Thyroid gland (tissue), 4 donors: ENCODE results near the gene RPTOR. TPM values are rescaled to one million over a fixed set of nuclear protein-coding genes. Genes with fewer than 3 reads are reported as not detected.

Experiments
- DNase-seq, 2 donors: peaks; one replicate each; pipeline ENCODE4 v3.0.0-alpha.2; 2019
- H3K27ac ChIP-seq, 3 donors: fragments of 200-600 bp; sonication (generic); 1 replicate in 2 of 3; 2 replicates in 1 of 3; pipeline ENCODE4 v1.5.1; 2016 to 2019; ENCODE audit warnings: mild to moderate bottlenecking in 1 of 3, moderate library complexity in 1 of 3
- H3K27me3 ChIP-seq: fragments of 200-600 bp; sonication (generic); one replicate; pipeline ENCODE4 v1.5.1; 2019
- H3K36me3 ChIP-seq, 2 donors: fragments of 200-600 bp; sonication (generic); one replicate each; pipeline ENCODE4 v1.5.1; 2016 to 2019
- H3K4me1 ChIP-seq, 2 donors: fragments of 200-600 bp; sonication (generic); one replicate each; pipeline ENCODE4 v1.5.1; 2017 to 2019
- H3K4me3 ChIP-seq, 3 donors: fragments of 200-600 bp; sonication (generic); replicated peaks in 1 of 3; 1 replicate in 2 of 3; 2 replicates in 1 of 3; pipeline ENCODE4 v1.5.1; 2016; ENCODE audit warnings: mild to moderate bottlenecking in 1 of 3
- H3K9me3 ChIP-seq: fragments of 200-600 bp; sonication (generic); one replicate; pipeline ENCODE4 v1.5.1; 2017
- POLR2A ChIP-seq, 2 donors: fragments of 450-650 bp; IDR thresholded peaks; one replicate each; pipeline ENCODE4 v1.6.1; 2017; ENCODE audit warnings: antibody characterized with exemption in 2 of 2, mild to moderate bottlenecking in 2 of 2, moderate library complexity in 1 of 2
- WGBS, 2 donors: methylation state at CpG; one replicate each; pipeline ENCODE4 v1.1.5; 2017; 5-methylcytosine and 5-hydroxymethylcytosine counted together
- intact Hi-C: fragments of 100-400 bp; cut with DNase I; formaldehyde crosslinking; loops from one replicate; pipeline ENCODE4 v1.15.1; 2023
- total RNA-seq, 4 donors: library from RNA; depleted of rRNA; stranded (reverse); fragments of >200 nt; gene quantifications; one replicate each; pipeline ENCODE4 v1.2.3, GENCODE V29; 2016
- TF ChIP-seq, protein P1 (sequence below), 6 experiments: fragments of 200-600 bp in 3 of 6; fragments of 450-650 bp in 3 of 6; sonication (generic) in 3 of 6; IDR thresholded peaks; one replicate each; pipeline ENCODE4 v1.5.1; 2016 to 2019; ENCODE audit warnings: antibody characterized with exemption in 6 of 6, mild to moderate bottlenecking in 2 of 6, inconsistent platforms in 1 of 6, moderate library complexity in 1 of 6

Gene RPTOR
- total RNA-seq, 4 donors from 2014 or later, result 24.2 to 58.1 (median 34.5) TPM

DNA sequence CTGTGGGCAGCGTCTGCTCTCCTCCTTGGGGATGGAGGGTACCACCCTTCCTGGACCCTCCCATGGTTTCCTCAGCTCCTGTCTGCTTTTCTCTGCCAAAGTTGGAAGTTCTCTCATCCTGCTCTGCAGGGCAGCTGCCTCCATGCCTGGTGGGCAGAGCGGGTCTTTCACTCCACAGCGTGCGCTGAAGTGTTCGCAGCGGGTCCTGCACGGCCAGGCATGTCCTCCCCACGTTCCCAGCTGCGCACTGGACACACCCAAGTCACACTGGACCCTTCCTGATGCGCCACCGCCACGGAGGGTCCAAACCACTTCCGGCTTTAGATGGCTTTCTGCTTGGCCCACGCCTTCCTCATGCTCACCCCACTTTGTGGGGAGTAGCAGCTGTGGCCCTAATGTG, 34.5 kb upstream of the RPTOR start:
- no peak for DNase-seq
- Histone ChIP-seq H3K36me3 (no peaks in the 10 kb centered on the region), H3K4me3 (no peak overlapping the region), H3K27ac (no peak overlapping the region), H3K9me3 (no peaks in the 10 kb centered on the region), H3K4me1 (no peaks in the 10 kb centered on the region), H3K27me3 (no peaks in the 10 kb centered on the region)
- intact Hi-C loops, result no loop called here
- 78 to 87% methylated on average over 11 to 12 of the region's 14 CpGs for WGBS, 2 donors
- TF ChIP-seq, protein P1, sequence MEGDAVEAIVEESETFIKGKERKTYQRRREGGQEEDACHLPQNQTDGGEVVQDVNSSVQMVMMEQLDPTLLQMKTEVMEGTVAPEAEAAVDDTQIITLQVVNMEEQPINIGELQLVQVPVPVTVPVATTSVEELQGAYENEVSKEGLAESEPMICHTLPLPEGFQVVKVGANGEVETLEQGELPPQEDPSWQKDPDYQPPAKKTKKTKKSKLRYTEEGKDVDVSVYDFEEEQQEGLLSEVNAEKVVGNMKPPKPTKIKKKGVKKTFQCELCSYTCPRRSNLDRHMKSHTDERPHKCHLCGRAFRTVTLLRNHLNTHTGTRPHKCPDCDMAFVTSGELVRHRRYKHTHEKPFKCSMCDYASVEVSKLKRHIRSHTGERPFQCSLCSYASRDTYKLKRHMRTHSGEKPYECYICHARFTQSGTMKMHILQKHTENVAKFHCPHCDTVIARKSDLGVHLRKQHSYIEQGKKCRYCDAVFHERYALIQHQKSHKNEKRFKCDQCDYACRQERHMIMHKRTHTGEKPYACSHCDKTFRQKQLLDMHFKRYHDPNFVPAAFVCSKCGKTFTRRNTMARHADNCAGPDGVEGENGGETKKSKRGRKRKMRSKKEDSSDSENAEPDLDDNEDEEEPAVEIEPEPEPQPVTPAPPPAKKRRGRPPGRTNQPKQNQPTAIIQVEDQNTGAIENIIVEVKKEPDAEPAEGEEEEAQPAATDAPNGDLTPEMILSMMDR (IDR thresholded peaks at IDR 0.05), result no peak
- no peak for TF ChIP-seq POLR2A (IDR thresholded peaks at IDR 0.05)

DNA sequence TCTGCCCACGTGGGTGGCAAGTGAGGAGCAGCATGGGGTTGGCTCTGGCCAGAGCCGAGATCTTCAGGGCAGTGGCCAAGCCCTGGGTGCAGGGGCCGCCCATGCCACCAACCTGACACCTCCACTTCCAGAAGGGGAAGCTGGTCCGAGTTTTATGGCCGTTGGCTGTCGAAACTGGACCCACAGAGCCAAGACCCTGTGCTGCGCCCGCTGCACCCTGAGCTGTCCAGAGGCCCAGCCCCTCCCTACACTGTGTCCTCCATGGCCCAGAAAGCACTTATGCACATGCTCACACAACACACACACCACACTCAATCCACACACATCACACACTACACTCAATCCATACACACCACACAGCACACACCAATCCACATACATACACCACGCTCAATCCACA, 33.9 kb upstream of the RPTOR start:
- no peaks in the 10 kb centered on the region for H3K27me3 ChIP-seq
- WGBS, 2 donors, result 73 to 87% methylated on average over 8 to 9 of the region's 9 CpGs
- no peak for TF ChIP-seq POLR2A (IDR thresholded peaks at IDR 0.05)

GRCh38 chr17:80511222-80512180, 33.1 kb upstream of the RPTOR start:
- TF ChIP-seq, protein P1 (IDR thresholded peaks at IDR 0.05), result no peak
- TF ChIP-seq POLR2A (IDR thresholded peaks at IDR 0.05), result no peak
- intact Hi-C loops, result no loop called here
- no peak for DNase-seq
- Histone ChIP-seq H3K4me1 (no peaks in the 10 kb centered on the region), H3K36me3 (no peaks in the 10 kb centered on the region), H3K27me3 (no peaks in the 10 kb centered on the region), H3K27ac (no peak overlapping the region), H3K4me3 (no peak overlapping the region), H3K9me3 (no peaks in the 10 kb centered on the region)
- 56 to 65% methylated on average over 6 to 18 of the region's 18 CpGs for WGBS, 2 donors

More for the DNA sequence above, 33.9 kb upstream of the RPTOR start:
- H3K36me3 ChIP-seq, result no peaks in the 10 kb centered on the region
- no peak overlapping the region for H3K4me3 ChIP-seq
- H3K9me3 ChIP-seq, result no peaks in the 10 kb centered on the region
- intact Hi-C loops, result no loop called here
- H3K27ac ChIP-seq, result no peak overlapping the region
- H3K4me1 ChIP-seq, result no peaks in the 10 kb centered on the region
- no peak for DNase-seq

- 84 to 88% methylated on average over 8 to 15 of the region's 15 CpGs for WGBS, 2 donors
- no peaks in the 10 kb centered on the region for H3K4me1 ChIP-seq
- no peaks in the 10 kb centered on the region for H3K36me3 ChIP-seq
- no peaks in the 10 kb centered on the region for H3K27me3 ChIP-seq
- TF ChIP-seq POLR2A (IDR thresholded peaks at IDR 0.05), result no peak
- TF ChIP-seq, protein P1 (IDR thresholded peaks at IDR 0.05), result no peak
- intact Hi-C loops, result no loop called here
- H3K9me3 ChIP-seq, result no peaks in the 10 kb centered on the region
- no peak overlapping the region for H3K27ac ChIP-seq
- no peak for DNase-seq
- H3K4me3 ChIP-seq, result no peak overlapping the region
Measured at GRCh38 chr17:80512233-80512632, 32.4 kb upstream of the RPTOR start.

GRCh38 chr17:80513201-80513600, 31.4 kb upstream of the RPTOR start:
- no peaks in the 10 kb centered on the region for H3K27me3 ChIP-seq
- intact Hi-C loops, result no loop called here
- 88 to 95% methylated on average over 16 of the region's 16 CpGs for WGBS, 2 donors

More at GRCh38 chr17:80513201-80513600, 31.4 kb upstream of the RPTOR start:
- H3K4me1 ChIP-seq, result no peaks in the 10 kb centered on the region
- no peaks in the 10 kb centered on the region for H3K9me3 ChIP-seq
- H3K4me3 ChIP-seq, result no peak overlapping the region
- no peak for DNase-seq
- H3K36me3 ChIP-seq, result no peaks in the 10 kb centered on the region
- no peak overlapping the region for H3K27ac ChIP-seq
- TF ChIP-seq POLR2A (IDR thresholded peaks at IDR 0.05), result no peak
- TF ChIP-seq, protein P1 (IDR thresholded peaks at IDR 0.05), result no peak
